Measurements from ENCODE around the gene NRTN. TPM values are rescaled to one million over a fixed set of nuclear protein-coding genes. Genes with fewer than 3 reads are reported as not detected.

NRTN gene
- total RNA-seq, 2 donors from 2014 or later: 0.52 TPM; not detected in 1

- DNase-seq (ENCODE audit: low spot score): no peak
- intact Hi-C loops (cut with DNase I): no loop called here
Measured at GRCh38 chr19:5789351-5789761, 15.5 kb upstream of the NRTN start.

GRCh38 chr19:5789886-5790558 is 14.8 kb upstream of the NRTN start:
- intact Hi-C loops (cut with DNase I): no loop called here
- no peak for DNase-seq (ENCODE audit: low spot score)

- peak; percentile 99 for DNase-seq (ENCODE audit: low spot score)
- intact Hi-C loops (cut with DNase I): no loop called here
Measured at GRCh38 chr19:5790559-5791520, 14.0 kb upstream of the NRTN start, which contains the start of gene DUS3L. Gene DUS3L, minus strand, starts transcription at chr19:5791163. Its CDS starts 22 bp downstream, at chr19:5791141.

- DNase-seq (ENCODE audit: low spot score): no peak
- intact Hi-C loops (cut with DNase I): no loop called here
Measured at GRCh38 chr19:5792224-5792623, 12.6 kb upstream of the NRTN start.

GRCh38 chr19:5793188-5793587 is 11.7 kb upstream of the NRTN start:
- intact Hi-C loops (cut with DNase I): no loop called here
- no peak for DNase-seq (ENCODE audit: low spot score)

- DNase-seq (ENCODE audit: low spot score): no peak
- intact Hi-C loops (cut with DNase I): no loop called here
Measured at GRCh38 chr19:5795382-5795919, 9.4 kb upstream of the NRTN start.

GRCh38 chr19:5798244-5798643 is 6.6 kb upstream of the NRTN start:
- intact Hi-C loops (cut with DNase I): no loop called here
- no peak for DNase-seq (ENCODE audit: low spot score)

GRCh38 chr19:5799247-5800241 is 5.3 kb upstream of the NRTN start:
- intact Hi-C loops (cut with DNase I): no loop called here
- no peak for DNase-seq (ENCODE audit: low spot score)

- DNase-seq (ENCODE audit: low spot score): no peak
- intact Hi-C loops (cut with DNase I): no loop called here
Measured at GRCh38 chr19:5800361-5801270, 4.3 kb upstream of the NRTN start.

GRCh38 chr19:5801796-5802619 is 2.9 kb upstream of the NRTN start:
- intact Hi-C loops (cut with DNase I): no loop called here
- DNase-seq (ENCODE audit: low spot score): no peak

- intact Hi-C loops (cut with DNase I): no loop called here
- no peak for DNase-seq (ENCODE audit: low spot score)
Measured at GRCh38 chr19:5803441-5803751, 1.5 kb upstream of the NRTN start.

GRCh38 chr19:5803752-5804515 is 933 bp upstream of the NRTN start:
- intact Hi-C loops (cut with DNase I): loop anchor here in 1 of 2 donors (2.0 kb wide), 1 partner anchor 89 kb away; no protein-coding TSS in a partner anchor
- peak; percentile 94 for DNase-seq (ENCODE audit: low spot score)

GRCh38 chr19:5805462-5806132 is 730 bp downstream of the NRTN start:
- no peak for DNase-seq (ENCODE audit: low spot score)
- intact Hi-C loops (cut with DNase I): loop anchor here (2.0 to 5.0 kb wide), 2 partner anchors 87 kb away; no protein-coding TSS in a partner anchor

GRCh38 chr19:5806133-5806489 is 1.2 kb downstream of the NRTN start:
- intact Hi-C loops (cut with DNase I): loop anchor here in 1 of 2 donors (5.0 kb wide), 1 partner anchor 86 kb away; no protein-coding TSS in a partner anchor
- DNase-seq (ENCODE audit: low spot score): no peak

- intact Hi-C loops (cut with DNase I): loop anchor here in 1 of 2 donors (5.0 kb wide), 1 partner anchor 85 kb away; no protein-coding TSS in a partner anchor
Measured at GRCh38 chr19:5806905-5807304, 2.0 kb downstream of the NRTN start.

More at GRCh38 chr19:5806905-5807304, 2.0 kb downstream of the NRTN start:
- DNase-seq (ENCODE audit: low spot score): no peak

Measured in posterior vena cava (tissue), 2 donors.